IPS-NIHi11 (cell line): ENCODE measurements around the gene ACTR1B.
"Not testable (repeated sequence)": the region's sequence is repeated elsewhere in the genome, so short reads cannot be mapped to it uniquely, and the experiment has no call there.

Experiments used
- DNase-seq: peaks from one replicate; pipeline ENCODE4 v3.0.0; 2012; ENCODE audit warnings: mixed read lengths, low spot score

Gene ACTR1B

DNA sequence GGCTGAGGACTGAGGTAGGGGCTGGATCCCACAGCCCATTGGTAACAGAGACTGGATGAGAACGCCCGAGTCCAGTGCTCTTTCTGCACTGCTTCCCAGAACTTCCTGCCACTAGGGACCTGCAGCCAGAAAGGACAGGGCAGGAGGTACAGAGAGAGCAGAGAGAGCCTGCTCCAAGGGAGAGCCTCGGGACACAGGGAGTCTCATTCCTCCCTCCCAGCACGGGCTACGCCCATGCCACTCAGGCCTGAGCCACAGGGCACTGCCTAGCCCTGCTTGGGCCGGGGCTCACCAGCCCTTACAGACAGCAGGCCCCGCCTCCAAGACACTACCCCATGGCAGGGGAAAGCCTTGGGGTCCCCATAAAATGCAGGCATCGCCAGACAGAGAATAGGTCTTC is 48.1 kb downstream of the ACTR1B start:
- DNase-seq = not testable (repeated sequence)

DNA sequence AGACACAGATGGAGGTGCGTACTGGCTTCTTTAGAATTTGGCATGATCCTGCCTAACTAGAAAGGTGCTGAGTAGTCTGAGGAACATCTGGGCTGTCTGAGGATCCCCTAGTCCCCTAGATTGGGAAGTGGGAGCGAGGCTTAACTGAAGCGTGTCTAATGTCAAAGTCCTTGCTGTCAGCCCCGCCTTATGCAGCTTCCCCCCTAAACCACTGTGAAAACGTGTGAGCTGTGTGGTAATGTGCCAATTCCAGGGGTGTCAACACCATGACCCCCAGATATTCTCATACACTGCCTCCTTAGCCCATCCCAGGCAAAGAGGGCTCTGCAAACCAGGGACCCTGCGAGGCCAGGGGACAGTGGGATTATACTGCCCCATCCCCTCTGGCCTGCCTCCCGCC is 51.9 kb downstream of the ACTR1B start:
- not testable (repeated sequence) for DNase-seq

DNA sequence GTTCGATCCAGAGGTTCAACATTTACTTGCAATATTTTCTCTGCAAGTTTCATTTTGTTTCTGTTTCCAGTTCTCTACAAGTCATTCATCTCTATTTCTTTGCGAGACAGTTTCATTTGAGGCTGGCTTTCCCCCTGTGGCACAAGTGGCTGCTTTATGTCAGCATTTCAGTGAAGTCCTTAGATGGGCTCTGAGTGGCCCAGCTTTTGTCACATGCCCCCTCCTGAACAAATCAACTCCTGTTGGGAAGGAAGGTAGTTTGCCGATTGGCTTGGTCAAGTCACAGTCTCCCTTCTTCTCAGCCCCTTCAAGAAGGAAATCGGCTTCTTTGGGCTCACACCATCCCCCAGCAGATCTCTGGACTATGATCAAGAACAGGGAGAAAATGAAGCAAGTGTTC is 55.1 kb downstream of the ACTR1B start:
- not testable (repeated sequence) for DNase-seq
